AG10803 (cell line): ENCODE measurements around the gene MBD5.

Source experiments
- DNase-seq: peaks from one replicate; pipeline ENCODE4 v3.0.0; 2010; ENCODE audit warnings: low read depth
- H3K4me3 ChIP-seq: 2 replicates; pipeline ENCODE4 v1.5.1; 2011; ENCODE audit warnings: mild to moderate bottlenecking, low read length, control low read depth
- CTCF ChIP-seq: conservative IDR thresholded peaks from 2 replicates; pipeline ENCODE4 v1.5.1; 2011; ENCODE audit warnings: mild to moderate bottlenecking, low read length, control low read depth, inconsistent platforms

Gene MBD5

DNA sequence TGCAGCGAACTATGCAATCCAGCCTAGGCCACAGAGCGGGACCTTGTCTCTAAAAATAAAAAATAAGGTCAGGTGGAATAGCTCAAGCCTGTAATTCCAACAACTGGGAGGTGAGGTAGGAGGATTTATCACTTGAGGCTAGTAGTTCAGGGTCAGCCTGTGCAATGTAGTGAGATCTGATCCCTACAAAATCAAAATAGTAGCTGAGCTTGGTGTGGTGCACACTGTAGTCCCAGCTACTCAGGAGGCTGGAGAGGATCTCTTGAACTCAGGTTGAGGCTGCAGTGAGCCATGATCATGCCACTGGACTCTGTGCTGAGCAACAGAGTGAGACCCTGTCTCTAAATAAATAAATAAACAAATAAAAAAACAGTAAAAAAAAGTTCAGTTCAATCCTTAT is 5.7 kb downstream of the MBD5 start:
- TF ChIP-seq CTCF, result no peak
- DNase-seq, result no peak
- no peak overlapping the region for H3K4me3 ChIP-seq

GRCh38 chr2:148027822-148028221 is 6.9 kb downstream of the MBD5 start:
- H3K4me3 ChIP-seq, result no peak overlapping the region
- no peak for DNase-seq
- no peak for TF ChIP-seq CTCF

DNA sequence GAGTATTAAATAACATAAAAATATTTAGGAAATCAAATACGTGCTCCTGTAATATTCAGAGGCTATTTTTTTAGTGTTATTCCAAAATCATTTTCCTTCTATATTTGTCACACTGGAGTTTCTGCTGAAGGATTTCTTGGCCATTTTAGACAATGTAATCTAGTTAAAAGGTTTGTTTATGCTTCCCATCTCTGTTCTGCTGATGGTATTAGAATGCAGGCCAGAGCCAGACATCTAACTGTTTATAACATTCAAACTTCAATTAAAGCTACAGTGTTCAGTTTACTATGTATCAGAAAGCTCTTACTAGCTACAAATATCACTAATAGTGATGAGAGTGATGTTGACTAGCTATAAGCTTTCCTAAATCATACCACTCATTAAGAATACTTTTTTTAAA is 7.9 kb downstream of the MBD5 start:
- no peak for DNase-seq
- TF ChIP-seq CTCF, result no peak
- H3K4me3 ChIP-seq, result no peak overlapping the region

- no peak for TF ChIP-seq CTCF
- DNase-seq, result no peak
- H3K4me3 ChIP-seq, result no peak overlapping the region
Observed at GRCh38 chr2:148031152-148031551, 10.3 kb downstream of the MBD5 start.

- no peak for TF ChIP-seq CTCF
- DNase-seq, result no peak
- no peak overlapping the region for H3K4me3 ChIP-seq
Observed at GRCh38 chr2:148032215-148032614, 11.3 kb downstream of the MBD5 start.

DNA sequence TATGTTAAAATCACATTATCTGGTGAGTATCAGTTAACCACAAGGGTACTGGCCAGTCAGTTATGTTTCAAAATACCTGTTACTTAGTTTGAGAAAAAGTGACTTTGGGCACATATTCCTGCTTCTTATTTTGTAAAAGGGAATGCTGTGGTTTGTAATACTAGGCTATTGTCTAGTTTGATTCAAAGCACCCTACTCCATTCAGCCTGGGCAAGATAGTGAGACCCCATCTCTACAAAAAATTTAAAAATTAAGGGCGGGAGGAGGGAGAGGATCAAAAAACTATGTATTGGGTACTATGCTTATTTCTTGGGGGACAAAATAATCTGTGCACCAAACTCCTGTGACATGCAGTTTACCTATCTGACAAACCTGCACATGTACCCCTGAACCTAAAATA is 18.9 kb downstream of the MBD5 start:
- no peak for DNase-seq
- no peak overlapping the region for H3K4me3 ChIP-seq
- no peak for TF ChIP-seq CTCF

DNA sequence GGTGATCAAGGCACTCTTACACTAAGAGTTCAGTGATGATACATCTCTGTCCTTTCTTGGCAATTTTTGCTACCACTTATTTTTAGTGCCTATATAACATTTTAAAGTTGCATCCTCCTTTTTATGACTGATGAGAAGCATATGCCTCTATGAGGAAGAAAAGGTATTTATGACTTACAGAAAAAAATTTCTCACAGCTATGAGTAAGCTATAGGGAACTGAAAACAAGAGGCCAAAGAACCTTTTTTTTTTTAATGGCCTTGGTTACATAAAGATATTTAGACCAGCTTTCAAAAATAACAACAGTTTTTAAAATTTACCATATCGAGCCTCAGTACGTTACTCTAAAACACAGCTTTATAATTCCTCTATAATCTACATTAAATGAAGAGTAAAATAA is 21.3 kb downstream of the MBD5 start:
- no peak for TF ChIP-seq CTCF
- no peak for DNase-seq
- no peak overlapping the region for H3K4me3 ChIP-seq
